Measurements from ENCODE around the gene STARD13.
"Not testable (repeated sequence)": the region's sequence is repeated elsewhere in the genome, so short reads cannot be mapped to it uniquely, and the experiment has no call there.

Gene STARD13

DNA sequence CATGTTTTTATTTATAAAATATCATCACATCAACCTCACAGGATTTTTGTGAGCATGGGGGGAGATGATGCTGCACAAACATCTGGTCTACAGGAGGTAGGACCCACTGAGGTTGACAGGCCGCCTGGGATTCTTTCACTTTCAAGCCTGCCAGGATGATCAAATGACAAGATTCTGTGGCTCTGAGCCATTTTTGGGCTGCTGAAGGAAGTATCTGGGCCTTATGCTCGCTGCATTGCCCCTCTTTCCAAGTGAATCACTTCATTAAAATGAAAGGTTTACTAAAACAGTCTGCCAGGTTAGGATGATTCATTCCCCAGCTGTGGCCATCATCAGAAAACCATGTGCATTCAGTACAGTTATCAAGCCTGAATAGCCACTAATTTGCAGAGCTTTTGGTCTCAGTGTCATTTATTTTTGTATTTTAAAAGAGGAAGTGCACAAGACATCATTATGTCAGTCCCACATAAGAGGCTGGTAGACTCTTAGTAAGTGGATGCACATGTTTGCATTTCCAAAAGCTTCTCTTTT is 34.4 kb downstream of the STARD13 start:
- DNase-seq (ENCODE audit: low read depth in 2 of 2): no peak

DNA sequence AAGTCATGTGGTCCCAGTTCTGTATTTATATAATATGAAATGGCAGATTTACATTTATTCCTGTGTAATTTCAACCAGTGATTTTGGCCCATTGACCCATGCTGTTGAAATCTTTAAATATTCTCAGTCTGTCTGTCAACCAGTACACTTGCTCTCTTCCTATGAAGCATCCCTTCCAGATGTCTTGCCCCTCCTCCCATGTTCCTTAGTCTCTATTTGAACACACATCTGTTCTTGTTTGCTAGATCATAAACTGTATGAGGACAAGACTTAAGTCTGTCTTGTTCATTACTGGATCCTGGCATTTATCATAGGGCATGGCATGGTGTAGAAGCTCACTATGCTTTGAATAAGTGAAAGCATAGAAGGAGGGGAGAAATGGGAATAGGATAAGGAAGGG is 34.9 kb downstream of the STARD13 start:
- no peak for DNase-seq (ENCODE audit: low read depth in 2 of 2)

DNA sequence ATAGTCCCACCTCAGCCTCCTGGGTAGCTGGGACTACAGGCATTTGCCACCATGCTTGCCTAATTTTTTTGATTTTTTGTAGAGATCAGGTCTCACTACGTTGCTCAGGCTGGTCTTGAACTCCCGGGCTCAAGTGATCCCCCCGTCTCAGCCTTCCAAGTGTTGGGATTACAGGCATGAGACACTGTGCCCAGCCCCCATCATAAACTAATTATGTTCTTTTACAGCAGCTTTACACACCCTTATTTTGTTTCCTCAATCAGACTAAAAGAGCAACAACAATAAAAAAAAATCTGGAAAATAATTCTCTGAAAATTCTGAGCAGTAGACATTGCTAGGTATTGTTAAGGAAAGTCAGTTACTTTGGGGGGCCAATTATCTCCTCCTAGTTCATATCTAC is 35.7 kb downstream of the STARD13 start:
- no peak for DNase-seq (ENCODE audit: low read depth in 2 of 2)

DNA sequence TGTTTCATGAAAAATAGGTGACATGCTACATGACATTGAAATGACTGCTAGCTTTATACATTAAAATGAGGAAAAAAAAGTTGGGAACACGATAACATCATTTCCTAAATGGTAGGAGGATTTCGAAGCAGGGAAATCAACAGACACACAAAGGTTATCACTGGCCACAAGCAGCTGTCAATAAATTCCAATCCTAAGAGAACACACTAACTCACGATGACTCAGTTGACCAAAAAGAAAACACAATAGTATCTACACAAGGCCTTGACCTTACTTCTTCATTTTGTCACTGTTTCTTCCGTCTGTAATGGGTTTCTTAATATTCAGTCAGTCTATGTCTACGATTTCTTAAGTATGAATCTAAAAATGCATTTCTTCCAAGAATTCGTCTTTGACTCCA is 36.5 kb downstream of the STARD13 start:
- no peak for DNase-seq (ENCODE audit: low read depth in 2 of 2)

DNA sequence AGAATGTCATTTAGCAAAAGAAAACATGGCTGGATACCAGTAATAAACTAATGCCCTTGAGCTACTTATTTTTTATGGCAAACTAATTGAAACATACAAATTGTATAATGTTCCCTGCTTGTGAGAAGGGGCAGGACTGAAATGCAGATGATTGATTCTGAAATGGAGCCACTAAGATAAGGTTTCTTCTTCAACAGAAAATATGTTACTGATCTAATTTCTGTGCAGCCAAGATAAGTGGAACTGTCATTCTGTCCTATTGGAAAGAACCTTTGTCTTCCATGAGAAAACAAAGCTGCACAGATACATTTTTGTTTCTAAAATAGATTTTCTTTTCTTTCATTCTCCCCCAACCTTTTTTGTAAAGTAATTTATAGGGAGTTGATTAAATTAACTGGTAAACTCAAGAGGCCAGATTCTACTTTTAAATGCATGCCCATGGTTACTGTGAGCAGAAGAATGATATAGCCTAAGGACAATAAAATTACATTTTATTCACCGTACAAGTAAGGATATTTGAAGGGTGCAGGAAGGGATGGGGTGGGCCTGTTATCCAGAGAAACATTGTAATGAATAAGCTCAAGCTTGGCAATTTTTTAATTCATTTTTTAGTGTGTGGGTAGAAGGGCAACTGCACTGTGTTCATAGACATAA is 39.9 kb downstream of the STARD13 start:
- DNase-seq (ENCODE audit: low read depth in 2 of 2): no peak

DNA sequence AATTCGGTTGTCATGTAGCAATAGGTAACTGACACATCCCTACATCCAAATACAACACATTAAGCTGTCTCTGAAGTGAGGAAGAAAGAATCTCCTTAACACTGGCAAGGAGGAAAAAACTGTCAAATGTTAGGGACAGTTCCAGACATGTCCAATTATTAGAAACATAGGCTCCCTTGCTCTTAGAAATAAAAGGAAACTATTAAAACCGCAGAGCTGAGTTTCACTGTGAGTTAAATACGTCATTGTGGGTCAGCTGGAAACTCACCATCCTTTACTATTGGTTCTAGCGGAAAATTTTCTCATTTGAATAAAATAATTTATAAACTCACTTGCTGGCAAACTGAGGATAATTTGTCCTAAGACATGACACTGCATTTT is 40.7 kb downstream of the STARD13 start:
- DNase-seq (ENCODE audit: low read depth in 2 of 2): no peak

DNA sequence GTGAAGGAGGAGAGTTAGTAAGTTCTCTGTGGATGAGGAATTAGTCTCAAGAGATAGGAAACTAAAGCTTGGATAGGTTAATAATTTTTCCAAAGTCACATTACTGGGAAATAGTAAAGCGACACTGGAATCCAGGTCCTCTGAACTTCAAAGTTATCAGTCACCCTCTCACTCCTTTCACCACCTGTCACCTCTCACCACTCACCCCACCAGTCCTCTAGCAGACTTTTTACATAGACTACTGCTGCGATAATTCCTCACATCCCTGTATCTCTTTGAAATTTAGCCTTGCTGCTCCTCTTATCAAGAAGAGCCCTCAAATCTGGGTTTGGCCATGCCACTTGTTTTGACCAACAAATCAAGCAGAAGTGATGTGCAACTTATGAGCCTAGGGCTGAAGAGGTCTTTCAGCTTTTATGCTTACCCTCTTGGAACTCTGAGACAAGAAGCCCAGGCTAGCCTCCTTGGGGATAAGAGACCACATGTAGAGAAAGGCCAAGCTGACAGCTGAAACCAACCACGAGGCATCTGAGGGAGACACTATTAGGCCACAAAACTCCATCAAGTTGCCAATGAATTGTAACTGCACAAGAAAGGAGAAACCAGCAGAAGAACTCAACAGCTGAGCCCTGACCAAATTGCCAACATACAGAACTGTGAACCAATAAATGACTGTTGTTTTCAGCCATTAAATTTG is 41.2 kb downstream of the STARD13 start:
- no peak for DNase-seq (ENCODE audit: low read depth in 2 of 2)

DNA sequence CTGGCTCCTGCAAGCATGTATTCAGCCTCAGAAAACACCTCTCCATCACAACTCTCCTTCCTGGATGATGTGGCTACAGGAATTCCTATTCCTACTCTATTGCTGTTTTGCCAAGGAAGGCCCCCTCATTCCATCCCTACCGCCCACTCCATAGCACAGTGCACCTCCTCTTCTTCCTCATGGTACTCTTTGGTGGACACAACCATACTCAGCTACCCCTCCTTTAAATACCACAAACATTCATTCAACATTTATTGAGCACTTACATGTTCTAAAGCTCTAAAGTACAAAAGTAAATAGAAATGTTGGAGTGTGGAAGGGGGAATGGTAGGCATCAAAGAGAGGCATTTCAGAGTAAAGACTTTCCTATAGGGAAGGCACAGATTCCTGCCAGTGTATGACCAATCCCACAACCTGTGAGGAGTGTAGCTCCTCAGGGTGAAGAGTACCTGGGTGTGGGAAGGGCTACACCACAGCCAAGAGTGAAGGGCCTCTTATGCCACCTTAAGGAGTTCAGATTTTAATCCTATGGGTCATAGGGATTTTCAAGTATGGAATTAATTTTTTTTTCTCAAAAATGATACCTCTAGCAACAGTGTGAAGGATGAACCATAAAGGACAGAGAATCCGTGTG is 42.5 kb downstream of the STARD13 start:
- no peak for DNase-seq (ENCODE audit: low read depth in 2 of 2)

DNA sequence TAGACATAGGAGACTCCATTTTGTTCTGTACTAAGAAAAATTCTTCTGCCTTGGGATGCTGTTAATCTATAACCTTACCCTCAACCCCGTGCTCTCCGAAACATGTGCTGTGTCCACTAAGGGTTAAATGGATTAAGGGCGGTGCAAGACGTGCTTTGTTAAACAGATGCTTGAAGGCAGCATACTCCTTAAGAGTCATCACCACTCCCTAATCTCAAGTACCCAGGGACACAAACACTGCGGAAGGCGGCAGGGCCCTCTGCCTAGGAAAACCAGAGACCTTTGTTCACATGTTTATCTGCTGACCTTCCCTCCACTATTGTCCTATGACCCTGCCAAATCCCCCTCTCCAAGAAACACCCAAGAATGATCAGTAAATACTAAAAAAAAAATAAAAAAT is 43.2 kb downstream of the STARD13 start:
- DNase-seq (ENCODE audit: low read depth in 2 of 2): not testable (repeated sequence)

DNA sequence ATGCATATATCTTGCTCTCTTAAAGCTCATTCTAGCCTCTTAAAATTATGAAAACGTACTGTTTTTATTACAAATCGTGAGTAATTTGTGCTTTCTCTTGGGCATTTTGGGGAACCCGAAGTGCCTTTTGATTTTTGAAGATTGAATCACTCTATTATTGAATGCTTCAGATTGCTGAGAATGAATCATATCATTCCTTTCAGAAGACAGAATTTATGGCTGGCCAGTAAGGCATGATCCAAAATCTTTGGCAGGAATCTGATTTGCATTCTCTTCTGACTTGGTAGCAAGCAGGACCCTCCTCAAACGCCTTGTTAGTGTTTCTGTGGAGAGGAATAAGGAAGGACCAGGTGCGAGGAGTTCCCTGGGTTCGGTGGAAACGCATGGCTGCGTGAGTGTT is 49.5 kb downstream of the STARD13 start:
- DNase-seq (ENCODE audit: low read depth in 2 of 2): no peak

DNA sequence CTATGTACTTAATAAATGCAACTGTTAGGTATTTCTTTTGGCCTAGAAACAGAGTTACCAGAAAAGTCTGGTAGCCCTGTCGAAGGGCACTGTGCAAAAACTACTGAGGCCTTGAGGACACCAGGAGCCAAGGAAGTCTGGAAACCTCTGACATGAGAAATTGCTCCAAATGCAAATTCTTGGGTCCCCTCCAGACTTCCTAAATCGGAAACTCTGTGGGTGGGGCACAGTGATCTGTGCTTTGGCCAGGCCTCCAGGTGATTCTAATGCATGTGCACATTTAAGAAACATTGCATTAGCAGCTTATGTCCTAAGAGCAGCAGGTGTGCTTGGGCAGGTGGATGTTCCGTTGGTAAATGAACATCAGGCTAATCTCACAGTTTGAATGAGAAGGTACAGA is 50.0 kb downstream of the STARD13 start:
- DNase-seq (ENCODE audit: low read depth in 2 of 2): no peak

DNA sequence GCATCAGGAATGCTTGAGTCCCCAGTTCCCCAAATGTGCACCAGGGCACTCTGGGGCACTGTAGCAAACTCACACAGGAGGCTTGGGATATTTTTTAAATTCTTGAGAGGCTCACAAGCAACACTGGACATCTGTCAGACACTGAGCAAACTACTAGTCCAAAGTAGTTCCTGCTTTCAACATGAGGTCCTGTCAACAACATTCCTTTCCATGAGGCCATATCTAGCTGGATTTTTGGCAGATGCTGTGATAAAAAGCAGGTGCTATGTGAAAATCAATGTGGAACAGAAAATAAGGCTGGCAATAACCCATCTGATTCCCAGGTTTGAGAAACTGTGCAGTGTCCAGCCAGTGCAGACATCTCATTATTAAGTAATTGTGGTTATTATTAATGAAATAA is 50.5 kb downstream of the STARD13 start:
- no peak for DNase-seq (ENCODE audit: low read depth in 2 of 2)

DNA sequence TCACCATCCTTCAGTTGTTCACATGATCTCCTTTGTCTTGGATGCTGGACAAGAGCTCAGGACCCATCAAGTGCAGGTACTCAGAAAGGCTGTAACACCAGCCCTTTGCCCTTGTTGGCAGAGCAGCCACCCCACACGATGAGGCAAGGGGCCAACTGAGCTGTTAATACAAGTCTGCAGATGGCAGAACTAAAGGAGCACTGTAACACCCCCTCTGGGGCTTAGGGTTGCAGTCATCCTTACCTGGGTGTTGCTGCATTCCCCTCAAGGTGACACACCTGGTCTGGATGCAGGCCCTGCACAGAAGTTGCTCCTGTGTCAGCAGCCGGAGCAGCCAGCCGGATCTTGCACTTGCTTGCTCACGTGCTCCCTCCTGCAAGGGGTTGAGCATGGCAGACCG is 52.0 kb downstream of the STARD13 start:
- DNase-seq (ENCODE audit: low read depth in 2 of 2): no peak

DNA sequence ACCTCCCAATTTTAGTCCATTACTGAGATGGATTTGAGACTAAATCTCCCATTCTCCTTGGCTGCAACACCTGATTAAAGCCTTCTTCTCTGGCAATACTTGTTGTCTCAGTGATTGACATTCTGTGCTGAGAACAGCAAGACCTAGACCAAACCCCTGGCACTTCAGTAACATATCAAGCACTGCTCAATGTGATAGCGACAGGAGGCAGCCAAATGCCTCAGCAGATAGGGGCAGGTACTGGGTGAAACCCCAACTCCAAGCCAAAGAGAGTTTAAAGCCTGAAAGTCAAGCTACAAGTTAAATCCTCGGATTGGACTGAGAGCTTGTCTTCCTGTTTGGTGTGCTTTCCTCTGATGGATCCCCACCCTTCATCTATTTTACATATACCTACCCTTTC is 52.7 kb downstream of the STARD13 start:
- DNase-seq (ENCODE audit: low read depth in 2 of 2): no peak

DNA sequence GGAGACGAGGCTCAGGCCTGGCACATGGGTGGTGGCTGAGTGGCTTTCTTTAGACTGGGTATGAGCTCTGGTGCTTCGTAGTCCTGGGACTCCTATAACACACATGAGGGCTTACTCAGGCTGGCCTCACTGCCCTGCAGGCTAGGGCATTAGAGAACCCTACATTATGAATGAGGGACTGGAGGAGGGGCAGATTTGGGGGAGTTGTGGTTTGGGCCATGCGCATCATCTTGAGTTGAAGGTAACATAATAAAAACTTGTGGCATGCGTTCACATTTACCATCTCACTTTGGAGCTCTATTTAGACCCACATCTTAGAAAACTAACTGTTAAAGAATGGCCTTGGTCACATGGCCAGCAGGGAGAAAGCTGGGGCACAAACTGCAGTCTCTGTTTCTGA is 54.2 kb downstream of the STARD13 start:
- DNase-seq (ENCODE audit: low read depth in 2 of 2): no peak

DNA sequence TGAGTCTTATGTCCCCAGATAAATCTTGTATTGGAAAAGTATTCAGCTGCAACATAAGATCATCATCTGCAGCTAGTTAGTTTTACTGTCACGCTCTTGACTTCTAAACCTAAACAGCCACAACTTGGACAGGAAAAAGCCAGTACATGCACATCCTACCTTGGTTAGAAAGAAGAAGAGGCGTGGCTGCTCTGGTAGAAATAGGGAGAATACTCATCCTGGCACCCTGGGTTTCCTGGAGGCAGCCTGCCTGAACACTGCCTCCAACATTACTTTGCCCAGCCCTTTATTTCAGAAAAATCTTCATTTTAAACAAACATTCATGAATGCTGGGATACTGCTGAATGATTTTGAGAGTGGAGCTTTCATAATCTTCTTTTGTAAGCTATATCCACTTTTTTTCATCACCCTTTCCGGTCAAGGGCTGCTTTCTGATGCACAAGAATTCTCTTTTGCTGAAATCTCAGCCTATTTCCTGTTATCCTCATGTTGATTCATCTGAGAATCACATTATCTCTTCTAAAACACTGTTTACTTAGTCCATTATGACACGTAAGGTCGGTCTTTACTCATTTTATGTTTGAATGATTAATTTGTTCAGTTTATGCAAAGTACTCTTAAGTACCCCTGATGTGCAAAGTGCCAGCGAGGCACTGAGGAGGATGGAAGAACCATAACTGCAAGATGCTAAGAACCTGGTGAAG is 55.2 kb downstream of the STARD13 start:
- no peak for DNase-seq (ENCODE audit: low read depth in 2 of 2)

DNA sequence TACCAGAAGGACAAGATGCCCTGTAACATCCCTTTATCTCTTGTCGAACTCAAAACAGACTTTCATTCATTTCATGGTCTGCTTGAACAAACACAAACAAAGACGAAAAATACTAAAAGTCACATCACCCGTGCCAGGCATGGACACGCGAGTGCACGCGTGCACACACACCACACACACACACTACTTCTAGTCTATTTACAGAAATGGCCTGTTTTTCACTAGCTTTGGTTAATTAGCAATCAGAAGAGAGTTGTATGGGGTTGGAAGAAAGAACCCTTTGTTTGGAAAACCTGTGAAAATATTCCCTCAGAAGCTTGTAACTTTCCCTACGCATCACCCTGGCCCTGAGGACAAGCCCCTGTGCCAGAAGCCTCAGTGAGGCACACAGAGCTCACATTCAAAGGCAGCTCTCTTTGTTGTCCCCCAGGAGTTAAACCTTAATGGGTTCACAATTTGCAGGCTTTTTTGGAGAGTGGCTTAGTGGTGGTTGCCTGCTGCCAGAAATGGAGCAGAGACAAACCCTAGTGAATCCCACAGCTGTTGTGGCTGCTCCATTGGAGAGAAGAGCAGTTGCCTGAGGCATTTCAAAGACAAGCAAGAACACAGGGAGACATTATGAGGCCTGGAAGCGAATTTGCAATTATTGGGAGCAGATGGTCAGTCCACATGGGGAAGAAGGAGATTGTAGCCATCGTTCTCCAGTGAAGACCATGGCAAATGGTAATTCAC is 55.9 kb downstream of the STARD13 start:
- no peak for DNase-seq (ENCODE audit: low read depth in 2 of 2)

DNA sequence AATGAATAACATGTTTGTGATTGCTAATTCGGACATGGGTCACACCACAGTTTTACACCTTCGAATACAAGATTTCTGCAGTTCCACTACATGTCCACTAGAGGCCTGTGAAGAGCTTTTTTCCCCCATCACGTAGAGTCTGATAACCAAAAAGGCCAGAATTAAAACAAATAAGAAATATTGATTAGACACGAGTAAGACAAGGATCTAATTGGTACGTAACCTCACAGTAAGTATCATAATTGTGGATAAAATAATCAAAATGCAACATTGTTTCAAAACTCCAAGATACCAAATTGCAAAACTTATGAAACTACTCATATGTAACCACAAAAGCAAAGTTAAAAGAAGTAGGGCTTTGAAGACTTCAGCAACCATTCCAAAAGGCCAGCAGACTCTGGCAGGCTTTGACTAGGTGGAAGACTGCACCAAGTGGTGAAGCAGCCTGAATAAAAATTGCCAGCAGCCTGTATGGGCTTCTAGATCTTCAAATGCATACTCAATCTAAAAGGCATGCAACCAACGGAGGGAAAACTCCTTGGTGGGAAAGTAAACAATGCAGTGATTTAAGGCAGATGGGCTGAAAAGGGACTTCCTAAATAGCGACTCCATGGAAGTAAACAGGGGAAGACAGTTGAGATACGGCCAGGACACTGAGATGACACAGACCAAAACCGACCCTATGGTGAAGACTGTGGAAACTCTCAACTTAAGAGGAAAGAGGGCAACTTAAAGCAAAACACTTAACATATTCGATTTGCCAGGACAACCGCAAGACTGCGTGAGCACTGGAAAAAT is 56.7 kb downstream of the STARD13 start:
- no peak for DNase-seq (ENCODE audit: low read depth in 2 of 2)

DNA sequence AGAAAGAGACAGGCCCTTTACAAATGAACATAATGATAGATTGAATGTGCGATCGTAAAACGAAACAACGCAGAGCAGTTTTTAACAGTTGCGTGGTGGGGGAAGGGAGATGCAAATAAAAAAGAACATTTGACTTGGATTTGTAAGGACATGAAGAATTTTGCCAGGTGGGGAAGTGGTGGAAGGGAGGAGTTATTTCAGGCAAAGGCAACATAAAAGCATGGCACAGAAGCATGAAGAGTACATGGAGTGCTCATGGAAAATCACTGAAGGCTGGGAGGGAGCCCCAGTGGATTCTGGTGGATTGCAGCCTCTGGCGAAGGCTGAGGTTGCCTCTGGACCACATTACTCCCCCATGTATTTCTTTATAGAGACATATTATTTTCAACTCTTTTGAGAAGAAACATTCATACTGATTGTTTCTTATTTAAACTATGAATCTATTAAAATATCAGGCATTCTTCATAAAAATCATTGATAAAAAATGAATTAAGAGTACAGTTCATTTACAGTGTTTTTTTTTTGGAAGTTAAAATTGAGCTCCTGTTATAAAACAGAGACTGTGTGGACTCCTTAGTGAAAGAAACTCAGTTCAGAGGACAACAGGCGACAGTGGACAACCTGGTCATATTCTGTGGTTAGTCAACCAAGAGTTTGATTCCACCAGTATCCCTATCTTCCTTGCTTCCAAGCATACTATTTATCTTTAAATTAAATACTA is 57.5 kb downstream of the STARD13 start:
- DNase-seq (ENCODE audit: low read depth in 2 of 2): no peak

DNA sequence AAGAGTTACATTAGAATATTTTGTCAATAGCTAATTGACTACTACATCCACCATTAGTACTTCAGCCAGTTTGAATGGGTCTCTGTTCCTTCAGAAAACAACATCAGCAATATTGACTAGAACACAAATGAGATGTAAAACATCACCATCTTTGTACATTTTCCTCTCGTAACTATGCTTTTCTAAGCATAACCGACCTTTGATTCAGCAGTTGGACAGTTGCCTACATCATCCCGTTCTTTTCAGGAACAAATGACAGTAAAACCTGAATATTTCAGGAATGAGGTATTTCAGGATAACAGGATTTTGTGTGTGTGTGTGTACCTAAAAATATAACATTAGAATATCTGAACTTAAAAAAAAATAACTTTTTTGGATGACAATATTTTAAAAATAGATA is 60.9 kb downstream of the STARD13 start:
- no peak for DNase-seq (ENCODE audit: low read depth in 2 of 2)

All from stimulated activated CD8-positive, alpha-beta memory T cell treated with anti-CD3 and anti-CD28 coated beads, Interleukin-7, amount 100 ng/mL, for 1 hour (primary cell).